ENCODE data around the gene SVBP. TPM values are rescaled to one million over a fixed set of nuclear protein-coding genes. Genes with fewer than 3 reads are reported as not detected.

The SVBP gene
- total RNA-seq, 4 donors from 2014 or later = 18.6 to 76.0 (median 44.9) TPM

- Histone ChIP-seq H3K9me3 (no peaks in the 10 kb centered on the region), H3K27me3 (no peaks in the 10 kb centered on the region), H3K27ac (no peak overlapping the region), H3K36me3 (peaks cover 0 to 15% (median 0%) of the 10 kb centered on the region in 3 donors), H3K4me3 (no peak overlapping the region), H3K4me1 (peaks cover 0 to 16% (median 12%) of the 10 kb centered on the region in 4 donors)
- no peak for DNase-seq (ENCODE audit: low spot score in 2 of 2)
- WGBS, 2 donors = 77 to 78% methylated on average over 5 of the region's 5 CpGs
- TF ChIP-seq POLR2A (IDR thresholded peaks at IDR 0.05) = no peak
- TF ChIP-seq EP300 (IDR thresholded peaks at IDR 0.05) = no peak
- no peak for TF ChIP-seq CTCF (IDR thresholded peaks at IDR 0.05)
These were observed 31.1 kb downstream of the SVBP start for GRCh38 chr1:42786097-42786496.

GRCh38 chr1:42784946-42785693 is 32.1 kb downstream of the SVBP start, which contains the start of gene TMEM269:
Gene TMEM269, plus strand, starts transcription at chr1:42784991. Its CDS starts 4,903 bp downstream, at chr1:42789894.
- WGBS, 2 donors = 3 to 7% methylated on average over 28 to 50 of the region's 54 CpGs
- no peak for DNase-seq (ENCODE audit: low spot score in 2 of 2)
- Histone ChIP-seq H3K9me3 (no peaks in the 10 kb centered on the region), H3K36me3 (peaks cover 0 to 25% (median 0%) of the 10 kb centered on the region in 3 donors), H3K4me1 (peaks cover 0 to 16% (median 12%) of the 10 kb centered on the region in 4 donors), H3K27me3 (no peaks in the 10 kb centered on the region), H3K4me3 (peak within 1 kb of the TSS; percentile 26 to 61 (median 52)), H3K27ac (peak within 1 kb of the TSS in 3 of 4 donors; percentile 11 to 61 (median 46))
- TF ChIP-seq CTCF (IDR thresholded peaks at IDR 0.05) (no peak), POLR2A (IDR thresholded peaks at IDR 0.05) (no peak), EP300 (IDR thresholded peaks at IDR 0.05) (no peak)

- H3K4me3 ChIP-seq = peak overlapping the region in 3 of 4 donors; percentile 26 to 52 (median 52)
These were observed 32.7 kb downstream of the SVBP start for GRCh38 chr1:42784547-42784945.

GRCh38 chr1:42783092-42783491 is 34.1 kb downstream of the SVBP start:
- no peak for DNase-seq (ENCODE audit: low spot score in 2 of 2)
- 95 to 98% methylated on average over 2 of the region's 2 CpGs for WGBS, 2 donors
- Histone ChIP-seq H3K9me3 (no peaks in the 10 kb centered on the region), H3K36me3 (peaks cover 0 to 37% (median 0%) of the 10 kb centered on the region in 3 donors), H3K27me3 (no peaks in the 10 kb centered on the region), H3K4me3 (no peak overlapping the region), H3K4me1 (peaks cover 0 to 16% (median 12%) of the 10 kb centered on the region in 4 donors), H3K27ac (no peak overlapping the region)
- TF ChIP-seq EP300 (IDR thresholded peaks at IDR 0.05) (no peak), POLR2A (IDR thresholded peaks at IDR 0.05) (no peak), CTCF (IDR thresholded peaks at IDR 0.05) (no peak)

More at GRCh38 chr1:42784547-42784945, 32.7 kb downstream of the SVBP start:
- Histone ChIP-seq H3K9me3 (no peaks in the 10 kb centered on the region), H3K4me1 (peaks cover 0 to 16% (median 12%) of the 10 kb centered on the region in 4 donors), H3K27ac (peak overlapping the region in 2 of 4 donors; percentile 11 to 61), H3K36me3 (peaks cover 0 to 31% (median 0%) of the 10 kb centered on the region in 3 donors), H3K27me3 (no peaks in the 10 kb centered on the region)
- 80 to 92% methylated on average over 17 to 18 of the region's 18 CpGs for WGBS, 2 donors
- TF ChIP-seq POLR2A (IDR thresholded peaks at IDR 0.05) = no peak
- no peak for TF ChIP-seq EP300 (IDR thresholded peaks at IDR 0.05)
- no peak for TF ChIP-seq CTCF (IDR thresholded peaks at IDR 0.05)
- DNase-seq (ENCODE audit: low spot score in 2 of 2) = no peak

GRCh38 chr1:42780176-42780575 is 37.0 kb downstream of the SVBP start:
- Histone ChIP-seq H3K27me3 (no peaks in the 10 kb centered on the region), H3K4me1 (peaks cover 0 to 10% (median 5%) of the 10 kb centered on the region in 4 donors), H3K4me3 (no peak overlapping the region), H3K36me3 (peaks cover 0 to 61% (median 12%) of the 10 kb centered on the region in 3 donors), H3K27ac (no peak overlapping the region), H3K9me3 (no peaks in the 10 kb centered on the region)
- no peak for DNase-seq (ENCODE audit: low spot score in 2 of 2)
- TF ChIP-seq CTCF (IDR thresholded peaks at IDR 0.05) = no peak
- TF ChIP-seq POLR2A (IDR thresholded peaks at IDR 0.05) = no peak
- TF ChIP-seq EP300 (IDR thresholded peaks at IDR 0.05) = no peak
- 93 to 100% methylated on average over 1 of the region's 1 CpG for WGBS, 2 donors
